A673 (cell line): ENCODE data around the gene MAMDC2. TPM values are rescaled to one million over a fixed set of nuclear protein-coding genes. Genes with fewer than 3 reads are reported as not detected.

Experiments
- Bru-seq: library from RNA; stranded (reverse); fragments of 400-500 nt; gene quantifications from one replicate; lab custom pipeline; 2021; lab: Mats Ljungman, UMichigan
- BruChase-seq, 2 experiments: library from RNA; stranded (reverse); fragments of 400-500 nt; gene quantifications; one replicate each; lab custom pipeline; 2021; lab: Mats Ljungman, UMichigan
- BruUV-seq: library from RNA; stranded (reverse); fragments of 400-500 nt; replicated peaks from 2 replicates; lab custom pipeline; 2021; lab: Mats Ljungman, UMichigan
- CTCF ChIA-PET: fragments of 300-600 bp; sonication (Branson Sonifier 250); formaldehyde crosslinking; loops from one replicate; lab custom pipeline; 2022; ENCODE audit warnings: antibody characterized with exemption; lab: Charles Lee
- POLR2A ChIA-PET: fragments of 300-600 bp; sonication (Branson Sonifier 250); formaldehyde crosslinking; loops from one replicate; lab custom pipeline; 2022; ENCODE audit warnings: antibody characterized with exemption; ENCODE audit not compliant: low non-redundant PET; lab: Charles Lee
- DNase-seq: peaks from one replicate; pipeline ENCODE4 v3.0.0-alpha.2; 2015; ENCODE audit warnings: low spot score
- H3K27ac ChIP-seq: fragments of 200-600 bp; sonication (generic); 2 replicates; pipeline ENCODE4 v1.5.1; 2016; ENCODE audit warnings: mixed run types, low read depth, mild to moderate bottlenecking, mixed read lengths, antibody characterized with exemption, low read length; ENCODE audit not compliant: poor library complexity, severe bottlenecking
- H3K27me3 ChIP-seq: fragments of 200-600 bp; sonication (generic); replicated peaks from 2 replicates; pipeline ENCODE4 v1.6.1; 2017; ENCODE audit warnings: mixed run types, low read depth, mild to moderate bottlenecking, mixed read lengths, antibody characterized with exemption, low read length; ENCODE audit not compliant: insufficient read depth, poor library complexity
- H3K36me3 ChIP-seq: fragments of 200-600 bp; sonication (generic); 2 replicates; pipeline ENCODE4 v1.6.1; 2016; ENCODE audit warnings: mixed run types, mild to moderate bottlenecking, mixed read lengths, antibody characterized with exemption, low read length; ENCODE audit not compliant: insufficient read depth, poor library complexity, severe bottlenecking
- H3K4me1 ChIP-seq: fragments of 200-600 bp; sonication (generic); 2 replicates; pipeline ENCODE4 v1.6.1; 2017; ENCODE audit warnings: mixed run types, mild to moderate bottlenecking, mixed read lengths, antibody characterized with exemption, low read length; ENCODE audit not compliant: insufficient read depth, poor library complexity, severe bottlenecking
- H3K4me3 ChIP-seq: fragments of 200-600 bp; sonication (generic); 2 replicates; pipeline ENCODE4 v1.5.1; 2016; ENCODE audit warnings: low read depth, mixed run types, mild to moderate bottlenecking, mixed read lengths, low read length; ENCODE audit not compliant: poor library complexity, severe bottlenecking
- H3K9me3 ChIP-seq: fragments of 200-600 bp; sonication (generic); 2 replicates; pipeline ENCODE4 v1.6.1; 2016; ENCODE audit warnings: mixed run types, low read depth, mild to moderate bottlenecking, mixed read lengths, antibody characterized with exemption, low read length; ENCODE audit not compliant: poor library complexity, severe bottlenecking
- EZH2 ChIP-seq: fragments of 200-600 bp; sonication (generic); IDR thresholded peaks from 2 replicates; pipeline ENCODE4 v1.6.1; 2017; ENCODE audit warnings: borderline replicate concordance, low read depth, mild to moderate bottlenecking, mixed read lengths, antibody characterized with exemption, low read length; ENCODE audit not compliant: poor library complexity, severe bottlenecking
- intact Hi-C: fragments of 100-400 bp; cut with micrococcal nuclease; formaldehyde crosslinking; loops from one replicate; pipeline ENCODE4 v1.10.0; 2022; ENCODE audit not compliant: unreplicated experiment
- long read RNA-seq: library from polyadenylated mRNA; stranded (forward); transcript quantifications from one replicate; pipeline ENCODE4 v2.0.0, GENCODE V29; 2022
- total RNA-seq: library from RNA; stranded (reverse); gene quantifications from 2 replicates; pipeline ENCODE4 v1.2.3, GENCODE V29; 2021
- TF ChIP-seq, protein P1 (sequence below): fragments of 300-800, 200-600 bp; sonication (generic); conservative IDR thresholded peaks from 2 replicates; pipeline ENCODE4 v1.5.1; 2017; ENCODE audit warnings: low read depth, mild to moderate bottlenecking, antibody characterized with exemption, low read length, moderate library complexity, mixed read lengths

Gene MAMDC2, protein sequence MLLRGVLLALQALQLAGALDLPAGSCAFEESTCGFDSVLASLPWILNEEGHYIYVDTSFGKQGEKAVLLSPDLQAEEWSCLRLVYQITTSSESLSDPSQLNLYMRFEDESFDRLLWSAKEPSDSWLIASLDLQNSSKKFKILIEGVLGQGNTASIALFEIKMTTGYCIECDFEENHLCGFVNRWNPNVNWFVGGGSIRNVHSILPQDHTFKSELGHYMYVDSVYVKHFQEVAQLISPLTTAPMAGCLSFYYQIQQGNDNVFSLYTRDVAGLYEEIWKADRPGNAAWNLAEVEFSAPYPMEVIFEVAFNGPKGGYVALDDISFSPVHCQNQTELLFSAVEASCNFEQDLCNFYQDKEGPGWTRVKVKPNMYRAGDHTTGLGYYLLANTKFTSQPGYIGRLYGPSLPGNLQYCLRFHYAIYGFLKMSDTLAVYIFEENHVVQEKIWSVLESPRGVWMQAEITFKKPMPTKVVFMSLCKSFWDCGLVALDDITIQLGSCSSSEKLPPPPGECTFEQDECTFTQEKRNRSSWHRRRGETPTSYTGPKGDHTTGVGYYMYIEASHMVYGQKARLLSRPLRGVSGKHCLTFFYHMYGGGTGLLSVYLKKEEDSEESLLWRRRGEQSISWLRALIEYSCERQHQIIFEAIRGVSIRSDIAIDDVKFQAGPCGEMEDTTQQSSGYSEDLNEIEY
- total RNA-seq: not detected in 2 replicates
- Bru-seq, nascent RNA: percentile 2 among the genes with signal in this experiment
- percentile 1 among the genes with signal in this experiment for BruChase-seq, experiment 1, labeled RNA remaining after a 2-hour chase
- percentile 4 among the genes with signal in this experiment for BruChase-seq, experiment 2, labeled RNA remaining after a 6-hour chase
- long read RNA-seq, partial matches to known transcripts: 0 of 1 reads
- long read RNA-seq, other reads (novel, unspliced or antisense): 1 of 1 reads

DNA sequence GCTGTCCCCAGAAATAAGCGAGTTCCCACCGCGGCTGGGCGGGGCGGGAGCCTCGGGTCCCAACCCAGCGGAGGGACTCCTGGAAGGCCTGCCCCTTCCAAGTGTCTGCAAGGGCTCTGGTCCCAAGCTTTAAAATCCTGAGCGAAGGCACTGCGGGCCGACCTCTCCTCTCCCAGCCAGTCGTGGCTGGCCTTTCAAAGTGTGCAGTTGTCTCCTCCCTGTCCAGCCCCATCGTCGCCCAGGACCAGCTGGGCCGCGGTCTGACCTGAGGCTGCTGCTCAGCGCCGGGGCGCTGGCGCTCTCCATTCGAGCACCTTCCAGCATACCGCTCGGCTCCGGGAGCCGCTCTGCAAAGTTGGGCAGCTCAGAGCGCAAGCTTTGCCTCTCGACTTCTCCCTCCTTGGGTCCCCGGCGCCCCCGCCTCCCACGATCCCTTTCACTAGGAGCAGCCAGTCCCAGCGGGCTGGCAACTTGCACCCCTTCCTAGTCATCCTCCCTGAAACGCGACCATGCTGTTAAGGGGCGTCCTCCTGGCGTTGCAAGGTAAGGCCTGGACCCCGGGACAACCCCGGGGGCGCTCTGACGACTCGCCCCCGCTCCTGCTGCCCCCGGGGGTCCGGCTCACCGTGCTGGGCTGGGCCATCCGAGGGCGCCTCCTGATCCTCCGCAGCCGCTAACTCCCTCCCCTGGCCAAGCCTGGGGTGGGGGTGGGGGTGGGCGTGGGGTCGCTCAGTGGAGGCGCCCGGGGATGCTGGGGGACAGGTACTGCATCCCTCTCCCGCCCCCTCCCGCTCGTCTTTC, at the start of gene MAMDC2:
Gene MAMDC2, plus strand, starts transcription at position 160 of the 801 bp plus-strand sequence. Its CDS starts 350 bp downstream, at position 510.
- intact Hi-C loops: no loop called here
- no peaks in the 10 kb centered on the region for H3K36me3 ChIP-seq
- ChIA-PET CTCF (no interaction called here), POLR2A (no interaction called here)
- H3K9me3 ChIP-seq: no peaks in the 10 kb centered on the region
- no peak within 1 kb of the TSS for H3K27ac ChIP-seq
- peaks cover 64% of the 10 kb centered on the region for H3K27me3 ChIP-seq
- no peak for DNase-seq
- H3K4me3 ChIP-seq: no peak within 1 kb of the TSS
- no peaks in the 10 kb centered on the region for H3K4me1 ChIP-seq
- no TSS peak for BruUV-seq
- TF ChIP-seq EZH2: peak; percentile 67
- TF ChIP-seq, protein P1, sequence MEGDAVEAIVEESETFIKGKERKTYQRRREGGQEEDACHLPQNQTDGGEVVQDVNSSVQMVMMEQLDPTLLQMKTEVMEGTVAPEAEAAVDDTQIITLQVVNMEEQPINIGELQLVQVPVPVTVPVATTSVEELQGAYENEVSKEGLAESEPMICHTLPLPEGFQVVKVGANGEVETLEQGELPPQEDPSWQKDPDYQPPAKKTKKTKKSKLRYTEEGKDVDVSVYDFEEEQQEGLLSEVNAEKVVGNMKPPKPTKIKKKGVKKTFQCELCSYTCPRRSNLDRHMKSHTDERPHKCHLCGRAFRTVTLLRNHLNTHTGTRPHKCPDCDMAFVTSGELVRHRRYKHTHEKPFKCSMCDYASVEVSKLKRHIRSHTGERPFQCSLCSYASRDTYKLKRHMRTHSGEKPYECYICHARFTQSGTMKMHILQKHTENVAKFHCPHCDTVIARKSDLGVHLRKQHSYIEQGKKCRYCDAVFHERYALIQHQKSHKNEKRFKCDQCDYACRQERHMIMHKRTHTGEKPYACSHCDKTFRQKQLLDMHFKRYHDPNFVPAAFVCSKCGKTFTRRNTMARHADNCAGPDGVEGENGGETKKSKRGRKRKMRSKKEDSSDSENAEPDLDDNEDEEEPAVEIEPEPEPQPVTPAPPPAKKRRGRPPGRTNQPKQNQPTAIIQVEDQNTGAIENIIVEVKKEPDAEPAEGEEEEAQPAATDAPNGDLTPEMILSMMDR: no peak

DNA sequence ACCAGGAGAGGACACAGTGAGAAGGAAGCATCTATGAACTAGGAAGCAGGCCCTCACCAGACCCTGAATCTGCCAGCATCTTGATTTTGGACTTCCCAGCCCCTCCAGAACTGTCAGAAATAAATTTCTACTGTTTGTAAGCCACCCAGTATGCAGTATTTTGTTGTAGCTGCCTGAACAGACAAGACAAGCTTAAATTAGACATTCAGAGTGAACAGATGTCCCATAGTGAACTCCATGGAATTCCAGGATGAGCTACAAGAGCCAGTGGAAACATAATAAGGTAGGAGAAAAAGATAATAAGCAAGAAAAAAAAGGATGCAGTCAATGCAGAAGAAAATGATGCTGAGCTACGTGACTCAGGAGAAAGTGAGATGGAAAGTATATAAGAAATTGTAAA, 47.8 kb upstream of the MAMDC2 start:
- BruUV-seq: no TSS peak
- ChIA-PET POLR2A (interaction anchor here (0.5 kb wide), 1 partner anchor 99 kb away, joined by 4 read pairs; no protein-coding TSS in a partner anchor), CTCF (no interaction called here)
- Histone ChIP-seq H3K9me3 (no peaks in the 10 kb centered on the region), H3K36me3 (no peaks in the 10 kb centered on the region), H3K27me3 (peaks cover 18% of the 10 kb centered on the region), H3K27ac (no peak overlapping the region), H3K4me1 (no peaks in the 10 kb centered on the region), H3K4me3 (no peak overlapping the region)
- no peak for TF ChIP-seq EZH2
- TF ChIP-seq, protein P1: no peak
- intact Hi-C loops: loop anchor here (5.0 kb wide), 1 partner anchor 54 kb away; no protein-coding TSS in a partner anchor
- DNase-seq: no peak

DNA sequence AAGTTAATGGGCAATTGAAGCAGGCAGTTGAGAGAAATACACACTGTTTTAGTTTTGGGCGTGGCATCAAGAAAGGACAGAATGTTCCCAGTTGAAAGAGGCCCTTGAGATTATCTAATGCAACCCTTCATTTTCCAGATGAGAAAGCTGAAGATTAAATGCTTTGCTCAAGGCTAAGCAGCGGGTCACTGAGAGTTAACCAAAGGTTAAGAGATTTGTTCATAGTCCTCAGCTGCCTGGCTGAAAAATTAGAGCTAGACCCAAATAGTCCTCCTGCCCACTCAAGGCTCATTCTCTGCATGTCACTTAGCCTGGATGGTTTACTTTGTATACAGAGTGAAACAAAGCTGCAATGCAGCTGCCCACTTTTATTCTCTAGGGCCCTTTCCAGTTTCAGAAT, 46.7 kb upstream of the MAMDC2 start:
- intact Hi-C loops: loop anchor here (5.0 kb wide), 1 partner anchor 55 kb away; no protein-coding TSS in a partner anchor

More for the DNA sequence above, 46.7 kb upstream of the MAMDC2 start:
- ChIA-PET CTCF (no interaction called here), POLR2A (no interaction called here)
- BruUV-seq: no TSS peak
- no peaks in the 10 kb centered on the region for H3K36me3 ChIP-seq
- H3K4me1 ChIP-seq: no peaks in the 10 kb centered on the region
- no peak overlapping the region for H3K4me3 ChIP-seq
- TF ChIP-seq EZH2: no peak
- TF ChIP-seq, protein P1: no peak
- no peak for DNase-seq
- H3K9me3 ChIP-seq: no peaks in the 10 kb centered on the region
- H3K27ac ChIP-seq: no peak overlapping the region
- peaks cover 14% of the 10 kb centered on the region for H3K27me3 ChIP-seq
